ENCODE measurements around the gene ONECUT2. TPM values are rescaled to one million over a fixed set of nuclear protein-coding genes. Genes with fewer than 3 reads are reported as not detected.

Gene ONECUT2
- total and polyA plus RNA-seq, 2 experiments from 2014 or later: 0.82 to 1.7 TPM

DNA sequence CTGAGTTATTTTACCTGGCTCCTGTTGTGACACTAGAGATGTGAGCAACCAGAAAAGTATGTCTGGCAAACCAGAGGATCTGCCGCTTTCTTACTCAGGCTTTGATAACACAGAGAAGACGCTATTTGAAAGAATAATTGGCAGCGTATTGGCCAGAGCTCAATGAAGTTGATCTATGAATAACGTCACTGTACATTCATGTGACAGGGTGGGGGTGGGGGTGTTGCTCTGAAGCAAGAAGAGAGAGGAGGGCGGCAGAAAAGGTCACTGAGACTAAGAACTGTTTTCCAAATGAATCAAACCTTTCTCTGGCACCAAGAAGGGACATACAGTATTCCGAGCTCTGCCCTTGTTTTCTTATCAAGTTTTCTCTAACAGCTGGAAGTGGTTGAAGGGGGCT, 1.7 kb upstream of the ONECUT2 start (continued):
- TF ChIP-seq CTCF (conservative IDR thresholded peaks at IDR 0.05; ENCODE audit: low read depth in 2 of 2): no peak
- TF ChIP-seq CREB1 (CRISPR knock-in tag; IDR thresholded peaks at IDR 0.05; ENCODE audit: low read depth): no peak
- TF ChIP-seq JUNB (IDR thresholded peaks at IDR 0.05; ENCODE audit: unreplicated experiment): no peak

DNA sequence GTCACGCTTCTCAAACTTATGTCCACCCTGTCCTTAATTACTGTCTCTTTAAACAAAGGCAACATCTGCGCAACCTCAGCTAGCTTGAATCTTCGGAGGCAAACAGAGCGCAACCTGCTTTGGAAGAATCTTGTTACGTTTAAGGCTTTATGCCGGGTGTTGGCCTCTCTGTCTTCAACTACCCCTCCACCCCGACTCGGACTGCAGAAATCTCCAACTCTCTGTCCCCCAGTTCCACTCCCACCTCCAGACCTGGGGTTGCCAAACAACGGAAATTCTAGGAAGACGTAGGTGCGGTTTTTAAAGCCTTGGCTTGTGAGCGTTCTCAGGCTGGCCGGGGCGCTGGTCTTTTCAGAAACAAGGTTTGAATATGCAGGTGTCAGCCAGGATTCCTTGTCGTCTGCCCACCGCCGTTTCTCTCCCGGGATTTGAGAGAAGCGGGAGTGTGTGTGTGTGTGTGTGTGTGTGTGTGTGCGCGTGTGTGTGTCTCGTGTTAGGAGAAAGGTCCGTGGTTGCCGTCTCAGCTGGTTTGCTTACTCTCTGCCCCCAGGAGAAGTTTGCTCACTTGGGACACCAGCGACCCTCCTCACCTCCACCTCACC, 1.1 kb upstream of the ONECUT2 start:
- H3K4me2 ChIP-seq: peak overlapping the region; percentile 97

GRCh38 chr18:57435846-57436190, 644 bp downstream of the ONECUT2 start:
- Histone ChIP-seq H4K20me1 (replicated peaks; ENCODE audit: insufficient read depth) (peaks cover 27% of the 10 kb centered on the region), H2AFZ (no peak overlapping the region), H3K79me2 (replicated peaks; ENCODE audit: insufficient read depth) (no peaks in the 10 kb centered on the region), H3K4me3 (peak overlapping the region; percentile 71), H3K27me3 (ENCODE audit: insufficient read depth) (peaks cover 93% of the 10 kb centered on the region), H3K4me2 (peak overlapping the region; percentile 92), H3K36me3 (ENCODE audit: insufficient read depth) (no peaks in the 10 kb centered on the region), H3F3A (replicated peaks; ENCODE audit: low read depth) (peaks cover 58% of the 10 kb centered on the region), H3K9me2 (ENCODE audit: insufficient read depth) (no peaks in the 10 kb centered on the region), H3K4me1 (ENCODE audit: insufficient read depth) (peaks cover 67% of the 10 kb centered on the region), H3K27ac (ENCODE audit: low read depth) (no peak overlapping the region)
- H3K4me1 Mint-ChIP-seq: peaks cover 70% of the 10 kb centered on the region
- ATAC-seq (no peak), DNase-seq (ENCODE audit: low spot score) (peak; percentile 10)
- H3K27ac Mint-ChIP-seq: no peak overlapping the region
- peak overlapping the region; percentile 82 for H3K4me3 Mint-ChIP-seq
- peaks cover 10% of the 10 kb centered on the region; the same call in 1 of the 3 replicates for H3K9me3 Mint-ChIP-seq
- H3K36me3 Mint-ChIP-seq (ENCODE audit: low read depth): no peaks in the 10 kb centered on the region; the same call in 2 of the 3 replicates
- H3K27me3 Mint-ChIP-seq (ENCODE audit: insufficient read depth, low read depth, poor library complexity): peaks cover 97% of the 10 kb centered on the region
- TF ChIP-seq ETS1 (IDR thresholded peaks at IDR 0.05) (no peak), POLR2AphosphoS5 (IDR thresholded peaks at IDR 0.05; ENCODE audit: low read depth) (no peak), CTCF (conservative IDR thresholded peaks at IDR 0.05; ENCODE audit: low read depth in 2 of 2) (no peak), NANOG (IDR thresholded peaks at IDR 0.05; ENCODE audit: borderline replicate concordance) (no peak), JUNB (IDR thresholded peaks at IDR 0.05; ENCODE audit: unreplicated experiment) (no peak), ZNF331 (CRISPR knock-in tag; IDR thresholded peaks at IDR 0.05; ENCODE audit: low read depth) (no peak), STAT1 (IDR thresholded peaks at IDR 0.05; ENCODE audit: unreplicated experiment) (no peak), EZH2phosphoT487 (IDR thresholded peaks at IDR 0.05; ENCODE audit: unreplicated experiment) (no peak), CREB1 (CRISPR knock-in tag; IDR thresholded peaks at IDR 0.05; ENCODE audit: low read depth) (no peak), ZNF114 (CRISPR knock-in tag; IDR thresholded peaks at IDR 0.05) (no peak)
- TF ChIP-seq, protein P1, sequence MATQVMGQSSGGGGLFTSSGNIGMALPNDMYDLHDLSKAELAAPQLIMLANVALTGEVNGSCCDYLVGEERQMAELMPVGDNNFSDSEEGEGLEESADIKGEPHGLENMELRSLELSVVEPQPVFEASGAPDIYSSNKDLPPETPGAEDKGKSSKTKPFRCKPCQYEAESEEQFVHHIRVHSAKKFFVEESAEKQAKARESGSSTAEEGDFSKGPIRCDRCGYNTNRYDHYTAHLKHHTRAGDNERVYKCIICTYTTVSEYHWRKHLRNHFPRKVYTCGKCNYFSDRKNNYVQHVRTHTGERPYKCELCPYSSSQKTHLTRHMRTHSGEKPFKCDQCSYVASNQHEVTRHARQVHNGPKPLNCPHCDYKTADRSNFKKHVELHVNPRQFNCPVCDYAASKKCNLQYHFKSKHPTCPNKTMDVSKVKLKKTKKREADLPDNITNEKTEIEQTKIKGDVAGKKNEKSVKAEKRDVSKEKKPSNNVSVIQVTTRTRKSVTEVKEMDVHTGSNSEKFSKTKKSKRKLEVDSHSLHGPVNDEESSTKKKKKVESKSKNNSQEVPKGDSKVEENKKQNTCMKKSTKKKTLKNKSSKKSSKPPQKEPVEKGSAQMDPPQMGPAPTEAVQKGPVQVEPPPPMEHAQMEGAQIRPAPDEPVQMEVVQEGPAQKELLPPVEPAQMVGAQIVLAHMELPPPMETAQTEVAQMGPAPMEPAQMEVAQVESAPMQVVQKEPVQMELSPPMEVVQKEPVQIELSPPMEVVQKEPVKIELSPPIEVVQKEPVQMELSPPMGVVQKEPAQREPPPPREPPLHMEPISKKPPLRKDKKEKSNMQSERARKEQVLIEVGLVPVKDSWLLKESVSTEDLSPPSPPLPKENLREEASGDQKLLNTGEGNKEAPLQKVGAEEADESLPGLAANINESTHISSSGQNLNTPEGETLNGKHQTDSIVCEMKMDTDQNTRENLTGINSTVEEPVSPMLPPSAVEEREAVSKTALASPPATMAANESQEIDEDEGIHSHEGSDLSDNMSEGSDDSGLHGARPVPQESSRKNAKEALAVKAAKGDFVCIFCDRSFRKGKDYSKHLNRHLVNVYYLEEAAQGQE (IDR thresholded peaks at IDR 0.05; ENCODE audit: unreplicated experiment): no peak

More for the DNA sequence above, 1.1 kb upstream of the ONECUT2 start:
- Histone ChIP-seq H3F3A (replicated peaks; ENCODE audit: low read depth) (peaks cover 57% of the 10 kb centered on the region), H3K27me3 (ENCODE audit: insufficient read depth) (peaks cover 93% of the 10 kb centered on the region), H3K79me2 (replicated peaks; ENCODE audit: insufficient read depth) (no peaks in the 10 kb centered on the region), H3K36me3 (ENCODE audit: insufficient read depth) (no peaks in the 10 kb centered on the region), H3K27ac (ENCODE audit: low read depth) (no peak overlapping the region), H3K4me3 (peak overlapping the region; percentile 67), H4K20me1 (replicated peaks; ENCODE audit: insufficient read depth) (peaks cover 29% of the 10 kb centered on the region), H3K4me1 (ENCODE audit: insufficient read depth) (peaks cover 68% of the 10 kb centered on the region), H2AFZ (peak overlapping the region; percentile 94; the same call in 1 of the 2 replicates), H3K9me2 (ENCODE audit: insufficient read depth) (no peaks in the 10 kb centered on the region)
- Mint-ChIP-seq H3K27me3 (ENCODE audit: insufficient read depth, low read depth, poor library complexity) (peaks cover 97% of the 10 kb centered on the region), H3K4me3 (peak overlapping the region; percentile 76), H3K36me3 (ENCODE audit: low read depth) (no peaks in the 10 kb centered on the region; the same call in 2 of the 3 replicates), H3K4me1 (peaks cover 74% of the 10 kb centered on the region), H3K27ac (no peak overlapping the region), H3K9me3 (peaks cover 6% of the 10 kb centered on the region; the same call in 1 of the 3 replicates)
- TF ChIP-seq JUNB (IDR thresholded peaks at IDR 0.05; ENCODE audit: unreplicated experiment): no peak
- TF ChIP-seq EZH2 (IDR thresholded peaks at IDR 0.05; ENCODE audit: low read depth, unreplicated experiment): peak; percentile 91
- no peak for ATAC-seq
- peak; percentile 67 for DNase-seq (ENCODE audit: low spot score)
